K562 (cell line): ENCODE data around the gene NAT8. TPM values are rescaled to one million over a fixed set of nuclear protein-coding genes. Genes with fewer than 3 reads are reported as not detected.
"Not testable (repeated sequence)": the region's sequence is repeated elsewhere in the genome, so short reads cannot be mapped to it uniquely, and the experiment has no call there.

Experiments
- ATAC-seq: fragments of 200-7000 bp; cut with Tn5 transposase; 3 replicates; pipeline ENCODE4 v1.9.1; 2020; ENCODE audit warnings: moderate library complexity
- BruUV-seq: library from RNA; stranded (reverse); fragments of 400-500 nt; replicated peaks from 2 replicates; lab custom pipeline; 2021; lab: Mats Ljungman, UMichigan
- CTCF ChIA-PET: fragments of 300-600 bp; formaldehyde crosslinking; extraction: SDS; loops from one replicate; lab custom pipeline; 2021; ENCODE audit warnings: low intra/inter-chr PET ratio; lab: Yijun Ruan, JAX
- POLR2A ChIA-PET: fragments of 300-600, 350-650 bp; sonication (Branson Sonifier 250); formaldehyde crosslinking; extraction: SDS; loops from one replicate; lab custom pipeline; 2021; ENCODE audit warnings: antibody characterized with exemption, inconsistent platforms; lab: Yijun Ruan, JAX
- DNase-seq, 4 experiments: peaks; one replicate each; pipeline versions ENCODE4 v3.0.0 to v3.0.0-alpha.2; 2011 to 2018; ENCODE audit warnings: low spot score in 3 of 4, mixed read lengths in 3 of 4; ENCODE audit errors: extremely low read depth in 1 of 4
- FAIRE-seq: peaks from 2 replicates; lab custom pipeline; 2011; peaks lifted over from hg19 to GRCh38; lab: Jason Lieb, UNC
- H2AFZ ChIP-seq: 2 replicates; pipeline ENCODE4 v1.6.0; 2011; ENCODE audit warnings: low read depth, low read length, control low read depth, inconsistent platforms
- H3K27ac ChIP-seq: fragments of 200-600 bp; 3 replicates; pipeline ENCODE4 v1.8.0; 2011; ENCODE audit warnings: low read depth, mild to moderate bottlenecking, control low read depth, inconsistent platforms, low read length, moderate library complexity, mixed read lengths; ENCODE audit errors: extremely low read depth
- H3K27me3 ChIP-seq, 2 experiments: fragments of 300-600 bp in 1 of 2; 2 replicates in 1 of 2; 3 replicates in 1 of 2; pipeline versions ENCODE4 v1.6.0 to v1.8.0; 2011; ENCODE audit warnings: inconsistent platforms in 2 of 2, low read length in 2 of 2, mild to moderate bottlenecking in 1 of 2, mixed read lengths in 1 of 2, moderate library complexity in 1 of 2; ENCODE audit not compliant: control insufficient read depth in 2 of 2, insufficient read depth in 2 of 2
- H3K36me3 ChIP-seq: fragments of 300-600 bp; 3 replicates; pipeline ENCODE4 v1.8.0; 2011; ENCODE audit warnings: mild to moderate bottlenecking, low read length, inconsistent platforms; ENCODE audit not compliant: control insufficient read depth, insufficient read depth
- H3K4me1 ChIP-seq, 2 experiments: fragments of 200-600 bp in 1 of 2; replicated peaks in 1 of 2; 2 replicates in 1 of 2; 3 replicates in 1 of 2; pipeline versions ENCODE4 v1.5.1 to v1.8.0; 2011; ENCODE audit warnings: inconsistent platforms in 2 of 2, low read length in 2 of 2, mild to moderate bottlenecking in 1 of 2, mixed read lengths in 1 of 2, moderate library complexity in 1 of 2; ENCODE audit not compliant: control insufficient read depth in 2 of 2, insufficient read depth in 2 of 2
- H3K4me2 ChIP-seq: 2 replicates; pipeline ENCODE4 v1.6.1; 2011; ENCODE audit warnings: low read length, control low read depth, inconsistent platforms, mixed read lengths; ENCODE audit not compliant: insufficient read depth
- H3K4me3 ChIP-seq: fragments of 200-600 bp; sonication (generic), shearing (Covaris generic); 2 replicates; pipeline ENCODE4 v1.5.1; 2016; ENCODE audit warnings: control low read depth, inconsistent platforms
- H3K79me2 ChIP-seq: fragments of 200-600 bp; 3 replicates; pipeline ENCODE4 v1.8.0; 2011; ENCODE audit warnings: low read length, inconsistent platforms; ENCODE audit not compliant: control insufficient read depth, insufficient read depth
- H3K9ac ChIP-seq, 2 experiments: 2 replicates each; pipeline versions ENCODE4 v1.6.0 to v1.6.1; 2011; ENCODE audit warnings: low read depth in 2 of 2, low read length in 2 of 2, control low read depth in 1 of 2, inconsistent platforms in 1 of 2, mild to moderate bottlenecking in 1 of 2, mixed read lengths in 1 of 2; ENCODE audit not compliant: insufficient read depth in 1 of 2
- H3K9me1 ChIP-seq: one replicate; pipeline ENCODE4 v1.6.0; 2011; ENCODE audit warnings: inconsistent platforms, mild to moderate bottlenecking, low read length, moderate library complexity; ENCODE audit not compliant: control insufficient read depth, insufficient read depth
- H3K9me3 ChIP-seq: replicated peaks from 2 replicates; pipeline ENCODE4 v1.5.1; 2011; ENCODE audit warnings: low read depth, low read length, inconsistent platforms; ENCODE audit not compliant: control insufficient read depth, insufficient read depth
- H4K20me1 ChIP-seq: replicated peaks from 2 replicates; pipeline ENCODE4 v1.6.1; 2011; ENCODE audit warnings: low read length, inconsistent platforms, mixed read lengths; ENCODE audit not compliant: control insufficient read depth, insufficient read depth
- CTCF ChIP-seq, 3 experiments: IDR thresholded peaks in 2 of 3; conservative IDR thresholded peaks in 1 of 3; 2 replicates each; pipeline ENCODE4 v1.5.1; 2011 to 2012; ENCODE audit warnings: low read length in 3 of 3, mild to moderate bottlenecking in 3 of 3, control low read depth in 2 of 3, improper control_type of control experiment in 1 of 3, inconsistent platforms in 1 of 3, low read depth in 1 of 3, mixed read lengths in 1 of 3, moderate library complexity in 1 of 3; ENCODE audit not compliant: insufficient read depth in 2 of 3
- SMC3 ChIP-seq: conservative IDR thresholded peaks from 2 replicates; pipeline ENCODE4 v1.6.1; 2011; ENCODE audit warnings: low read depth, low read length, improper control_type of control experiment; ENCODE audit not compliant: insufficient read depth
- WGBS: fragments of 100-300 bp; shearing (Covaris generic); methylation state at CpG from one replicate; pipeline ENCODE4 v1.1.6; 2016; ENCODE audit warnings: low coverage, mixed read lengths; ENCODE audit not compliant: insufficient coverage; ENCODE audit errors: missing lambda C conversion rate; 5-methylcytosine and 5-hydroxymethylcytosine counted together
- in situ Hi-C: fragments of 300-500 bp; cut with MboI; formaldehyde crosslinking; loops from 4 replicates; pipeline ENCODE4 v1.15.0; 2018; ENCODE audit warnings: inconsistent platforms, mixed read lengths
- intact Hi-C: fragments of 100-400 bp; cut with micrococcal nuclease; formaldehyde crosslinking; loops from 2 replicates; pipeline ENCODE4 v1.14.2; 2022
- polyA plus RNA-seq, 8 experiments: library from polyadenylated mRNA; depleted of rRNA in 4 of 8; stranded (reverse) in 5 of 8; unstranded in 3 of 8; fragments of >200 nt; fragmentation: Nextera tagmentation in 2 of 8; fragmentation: Illumina TruSeq in 1 of 8; extraction: Ambion mirVana in 2 of 8; extraction: Trizol in 1 of 8; gene quantifications; 2 replicates each; pipeline versions ENCODE4 v1.2.1 to v1.2.3, GENCODE V29; 2011 to 2014; ENCODE audit warnings: inconsistent platforms in 1 of 8, missing spikeins in 1 of 8
- total RNA-seq, 7 experiments: library from RNA; depleted of rRNA in 6 of 7; stranded (reverse); fragments of >200 nt in 6 of 7; fragmentation: Illumina TruSeq in 2 of 7; extraction: Trizol in 2 of 7; gene quantifications; 2 replicates each; pipeline versions ENCODE4 v1.2.1 to v1.2.3, GENCODE V29; 2011 to 2021; ENCODE audit warnings: low replicate concordance in 1 of 7

Gene NAT8
- total and polyA plus RNA-seq, 9 of the 15 experiments (the other 6 are each of a cell fraction or from before 2014, with no cell fraction given): not detected

GRCh38 chr2:73630662-73631266 is 11.5 kb downstream of the NAT8 start:
- DNase-seq: peak in 1 of 4 experiments; percentile 7
- H3K27me3 ChIP-seq, H2AFZ ChIP-seq, H3K79me2 ChIP-seq, H3K4me2 ChIP-seq, H3K4me3 ChIP-seq, H4K20me1 ChIP-seq, H3K9ac ChIP-seq, H3K9me1 ChIP-seq, in situ Hi-C loops, H3K4me1 ChIP-seq, intact Hi-C loops, POLR2A ChIA-PET, H3K9me3 ChIP-seq, H3K36me3 ChIP-seq, CTCF ChIA-PET, H3K27ac ChIP-seq, BruUV-seq: not testable (repeated sequence)
- peak; percentile 99 for ATAC-seq
- TF ChIP-seq SMC3 (0 out of 2 replicates have a peak, but pooled peaks have one; percentile 6), CTCF (IDR thresholded peaks at IDR 0.05 in 2 of 3, conservative IDR thresholded peaks at IDR 0.05 in 1 of 3; ENCODE audit: insufficient read depth in 2 of 3, low read depth in 1 of 3, low read length in 3 of 3) (peak; percentile 32 to 60 (median 41); a peak in 5 of 6 replicates)
- FAIRE-seq: peak; percentile 96
- WGBS: 0% methylated on average over 1 of the region's 2 CpGs

GRCh38 chr2:73628493-73628892 is 13.7 kb downstream of the NAT8 start:
- in situ Hi-C loops: loop anchor here (5.0 kb wide), 1 partner anchor 59 kb away; no protein-coding TSS in a partner anchor
- H4K20me1 ChIP-seq, intact Hi-C loops, POLR2A ChIA-PET, H3K9me3 ChIP-seq, H3K27ac ChIP-seq, H3K9me1 ChIP-seq, H3K4me3 ChIP-seq, H3K27me3 ChIP-seq, H3K9ac ChIP-seq, H3K79me2 ChIP-seq, H3K4me2 ChIP-seq, ATAC-seq, H3K36me3 ChIP-seq, BruUV-seq, H3K4me1 ChIP-seq, FAIRE-seq, DNase-seq, H2AFZ ChIP-seq: not testable (repeated sequence)
- 0% methylated on average over 2 of the region's 2 CpGs for WGBS
- CTCF ChIA-PET: interaction anchor here (0.6 kb wide), 1 partner anchor 31 kb away, joined by 3 read pairs; no protein-coding TSS in a partner anchor

GRCh38 chr2:73626237-73626636 is 16.0 kb downstream of the NAT8 start:
- H3K4me3 ChIP-seq, POLR2A ChIA-PET, FAIRE-seq, H3K9ac ChIP-seq, H3K9me1 ChIP-seq, CTCF ChIA-PET, ATAC-seq, BruUV-seq, H3K4me1 ChIP-seq, H4K20me1 ChIP-seq, DNase-seq, H3K9me3 ChIP-seq, H3K79me2 ChIP-seq, intact Hi-C loops, H3K27ac ChIP-seq, H3K27me3 ChIP-seq, H3K4me2 ChIP-seq, H3K36me3 ChIP-seq, H2AFZ ChIP-seq: not testable (repeated sequence)
- WGBS: 3% methylated on average over 3 of the region's 5 CpGs
- in situ Hi-C loops: loop anchor here (5.0 kb wide), 1 partner anchor 61 kb away; no protein-coding TSS in a partner anchor
